Caco-2 (cell line): Measurements from ENCODE around the gene CTIF. TPM values are rescaled to one million over a fixed set of nuclear protein-coding genes. Genes with fewer than 3 reads are reported as not detected.

Source experiments
- BruUV-seq: library from RNA; stranded (reverse); fragments of 400-500 nt; replicated peaks from 2 replicates; lab custom pipeline; 2021; lab: Mats Ljungman, UMichigan
- CTCF ChIA-PET: fragments of 300-600 bp; sonication (Branson Sonifier 250); formaldehyde crosslinking; loops from one replicate; lab custom pipeline; 2022; ENCODE audit warnings: antibody characterized with exemption; lab: Charles Lee
- POLR2A ChIA-PET: fragments of 300-600 bp; sonication (Branson Sonifier 250); formaldehyde crosslinking; loops from one replicate; lab custom pipeline; 2022; ENCODE audit warnings: antibody characterized with exemption; lab: Charles Lee
- DNase-seq, 2 experiments: peaks; one replicate each; pipeline versions ENCODE4 v3.0.0 to v3.0.0-alpha.2; 2020 to 2022
- H3K27me3 ChIP-seq: replicated peaks from 2 replicates; pipeline ENCODE4 v1.6.0; 2011; ENCODE audit warnings: low read length; ENCODE audit not compliant: control insufficient read depth, insufficient read depth
- H3K36me3 ChIP-seq: 2 replicates; pipeline ENCODE4 v1.5.1; 2011; ENCODE audit warnings: low read length; ENCODE audit not compliant: control insufficient read depth, insufficient read depth
- H3K4me1 ChIP-seq: fragments of 250-450 bp; sonication (Bioruptor Pico); 2 replicates; pipeline ENCODE4 v1.5.1; 2020; ENCODE audit warnings: mild to moderate bottlenecking
- H3K4me3 ChIP-seq: 2 replicates; pipeline ENCODE4 v1.5.1; 2011; ENCODE audit warnings: low read depth, mild to moderate bottlenecking, control low read depth, low read length
- H3K9me3 ChIP-seq: fragments of 250-450 bp; sonication (Bioruptor Pico); 2 replicates; pipeline ENCODE4 v1.5.1; 2020; ENCODE audit warnings: mild to moderate bottlenecking, moderate library complexity
- H3K27ac Mint-ChIP-seq: one replicate; pipeline ENCODE4 v1.8.0; 2022; ENCODE audit warnings: mixed read lengths; ENCODE audit not compliant: unreplicated experiment
- H3K27me3 Mint-ChIP-seq: one replicate; pipeline ENCODE4 v1.8.0; 2022; ENCODE audit warnings: mixed read lengths; ENCODE audit not compliant: insufficient read depth, unreplicated experiment
- H3K36me3 Mint-ChIP-seq: one replicate; pipeline ENCODE4 v1.8.0; 2022; ENCODE audit warnings: mild to moderate bottlenecking, mixed read lengths; ENCODE audit not compliant: insufficient read depth, unreplicated experiment
- H3K4me1 Mint-ChIP-seq: one replicate; pipeline ENCODE4 v1.8.0; 2022; ENCODE audit warnings: low read depth, mixed read lengths; ENCODE audit not compliant: unreplicated experiment
- H3K4me3 Mint-ChIP-seq: one replicate; pipeline ENCODE4 v1.8.0; 2022; ENCODE audit warnings: mild to moderate bottlenecking, moderate library complexity, mixed read lengths; ENCODE audit not compliant: unreplicated experiment
- H3K9me3 Mint-ChIP-seq: one replicate; pipeline ENCODE4 v1.8.0; 2022; ENCODE audit warnings: mixed read lengths; ENCODE audit not compliant: unreplicated experiment
- CTCF ChIP-seq, 2 experiments: fragments of 200-600 bp in 1 of 2; IDR thresholded peaks; 1 replicate in 1 of 2; 2 replicates in 1 of 2; pipeline versions ENCODE4 v1.5.1 to v1.8.0; 2011 to 2022; ENCODE audit warnings: antibody characterized with exemption in 1 of 2, control low read depth in 1 of 2, inconsistent platforms in 1 of 2, low read depth in 1 of 2, low read length in 1 of 2, mild to moderate bottlenecking in 1 of 2, moderate library complexity in 1 of 2; ENCODE audit not compliant: insufficient read depth in 1 of 2, severe bottlenecking in 1 of 2, unreplicated experiment in 1 of 2
- intact Hi-C: fragments of 100-400 bp; cut with micrococcal nuclease; formaldehyde crosslinking; loops from one replicate; pipeline ENCODE4 v1.10.0; 2022; ENCODE audit not compliant: unreplicated experiment
- total RNA-seq: library from RNA; stranded (reverse); gene quantifications from 2 replicates; pipeline ENCODE4 v1.2.3, GENCODE V29; 2022

Gene CTIF
- total RNA-seq, 1 experiment from 2014 or later: 19.9 TPM

GRCh38 chr18:48531082-48531403 is 7.8 kb upstream of the CTIF start:
- no TSS peak for BruUV-seq
- no peaks in the 10 kb centered on the region for H3K27me3 ChIP-seq
- POLR2A ChIA-PET: no interaction called here
- no peak overlapping the region for H3K4me3 ChIP-seq
- Mint-ChIP-seq H3K4me3 (no peak overlapping the region), H3K36me3 (no peaks in the 10 kb centered on the region), H3K4me1 (no peaks in the 10 kb centered on the region), H3K9me3 (no peaks in the 10 kb centered on the region), H3K27ac (no peak overlapping the region), H3K27me3 (no peaks in the 10 kb centered on the region)
- no peak for DNase-seq
- intact Hi-C loops: no loop called here
- TF ChIP-seq CTCF (IDR thresholded peaks at IDR 0.05; ENCODE audit: insufficient read depth in 1 of 2, low read depth in 1 of 2, low read length in 1 of 2, severe bottlenecking in 1 of 2, unreplicated experiment in 1 of 2): no peak
- H3K9me3 ChIP-seq: no peaks in the 10 kb centered on the region
- CTCF ChIA-PET: no interaction called here
- H3K4me1 ChIP-seq: no peaks in the 10 kb centered on the region
- no peaks in the 10 kb centered on the region for H3K36me3 ChIP-seq

GRCh38 chr18:48531908-48532307 is 6.9 kb upstream of the CTIF start:
- CTCF ChIA-PET: no interaction called here
- TF ChIP-seq CTCF (IDR thresholded peaks at IDR 0.05; ENCODE audit: insufficient read depth in 1 of 2, low read depth in 1 of 2, low read length in 1 of 2, severe bottlenecking in 1 of 2, unreplicated experiment in 1 of 2): no peak
- H3K4me3 ChIP-seq: no peak overlapping the region
- no peak overlapping the region for H3K27ac Mint-ChIP-seq
- H3K4me3 Mint-ChIP-seq: no peak overlapping the region
- H3K27me3 Mint-ChIP-seq: no peaks in the 10 kb centered on the region
- H3K27me3 ChIP-seq: no peaks in the 10 kb centered on the region
- DNase-seq: no peak
- no peaks in the 10 kb centered on the region for H3K4me1 Mint-ChIP-seq
- no TSS peak for BruUV-seq
- no peaks in the 10 kb centered on the region for H3K9me3 Mint-ChIP-seq
- intact Hi-C loops: no loop called here
- POLR2A ChIA-PET: no interaction called here
- H3K36me3 Mint-ChIP-seq: no peaks in the 10 kb centered on the region
- H3K36me3 ChIP-seq: no peaks in the 10 kb centered on the region
- H3K4me1 ChIP-seq: no peaks in the 10 kb centered on the region
- no peaks in the 10 kb centered on the region for H3K9me3 ChIP-seq

- BruUV-seq: no TSS peak
- intact Hi-C loops: no loop called here
- H3K4me3 ChIP-seq: no peak overlapping the region
- ChIA-PET CTCF (no interaction called here), POLR2A (no interaction called here)
- no peak overlapping the region for H3K4me3 Mint-ChIP-seq
- H3K4me1 ChIP-seq: peaks cover 3% of the 10 kb centered on the region; the same call in 1 of the 2 replicates
- no peaks in the 10 kb centered on the region for H3K36me3 ChIP-seq
- H3K4me1 Mint-ChIP-seq: no peaks in the 10 kb centered on the region
- H3K27me3 ChIP-seq: no peaks in the 10 kb centered on the region
- no peak overlapping the region for H3K27ac Mint-ChIP-seq
- no peak for DNase-seq
- TF ChIP-seq CTCF (IDR thresholded peaks at IDR 0.05; ENCODE audit: insufficient read depth in 1 of 2, low read depth in 1 of 2, low read length in 1 of 2, severe bottlenecking in 1 of 2, unreplicated experiment in 1 of 2): no peak
- H3K27me3 Mint-ChIP-seq: no peaks in the 10 kb centered on the region
- H3K9me3 ChIP-seq: no peaks in the 10 kb centered on the region
- no peaks in the 10 kb centered on the region for H3K36me3 Mint-ChIP-seq
- no peaks in the 10 kb centered on the region for H3K9me3 Mint-ChIP-seq
These were observed 5.3 kb upstream of the CTIF start for GRCh38 chr18:48533340-48534070.
